Neural progenitor cell (in vitro differentiated cells): Measurements from ENCODE around the gene GNAT3. TPM values are rescaled to one million over a fixed set of nuclear protein-coding genes. Genes with fewer than 3 reads are reported as not detected.
A peak's percentile ranks its signal among the peaks of the same experiment; 100 is the strongest.

Source experiments
- DNase-seq: peaks from one replicate; pipeline ENCODE4 v3.0.0-alpha.2; 2016; ENCODE audit warnings: low spot score
- H2AFZ ChIP-seq: fragments of 200-600 bp; sonication (generic); replicated peaks from 2 replicates; pipeline ENCODE4 v1.6.1; 2016; ENCODE audit warnings: antibody characterized with exemption
- H3F3A ChIP-seq: fragments of 200-600 bp; sonication (generic); 2 replicates; pipeline ENCODE4 v1.6.1; 2016; ENCODE audit warnings: antibody characterized with exemption, low read depth
- H3K27ac ChIP-seq: fragments of 200-600 bp; sonication (generic); 2 replicates; pipeline ENCODE4 v1.5.1; 2016; ENCODE audit warnings: mild to moderate bottlenecking
- H3K27me3 ChIP-seq: fragments of 200-600 bp; sonication (generic); 2 replicates; pipeline ENCODE4 v1.6.1; 2016; ENCODE audit warnings: mild to moderate bottlenecking, moderate library complexity
- H3K36me3 ChIP-seq: fragments of 200-600 bp; sonication (generic); 2 replicates; pipeline ENCODE4 v1.5.1; 2016
- H3K4me1 ChIP-seq: fragments of 200-600 bp; sonication (generic); 2 replicates; pipeline ENCODE4 v1.6.1; 2016; ENCODE audit warnings: mixed run types
- H3K4me2 ChIP-seq: fragments of 200-600 bp; sonication (generic); 2 replicates; pipeline ENCODE4 v1.6.1; 2016
- H3K4me3 ChIP-seq: fragments of 200-600 bp; sonication (generic); 2 replicates; pipeline ENCODE4 v1.5.1; 2016
- H3K79me2 ChIP-seq: fragments of 200-600 bp; sonication (generic); 2 replicates; pipeline ENCODE4 v1.6.1; 2016; ENCODE audit warnings: low read depth
- H3K9ac ChIP-seq: fragments of 200-600 bp; sonication (generic); 2 replicates; pipeline ENCODE4 v1.6.1; 2016
- H3K9me3 ChIP-seq: fragments of 200-600 bp; sonication (generic); 2 replicates; pipeline ENCODE4 v1.5.1; 2016; ENCODE audit warnings: low read depth
- H4K20me1 ChIP-seq: fragments of 200-600 bp; sonication (generic); 2 replicates; pipeline ENCODE4 v1.6.1; 2016; ENCODE audit warnings: low read depth
- H3K27ac Mint-ChIP-seq: 3 replicates; pipeline ENCODE4 v1.8.0; 2021; ENCODE audit warnings: mixed read lengths
- H3K27me3 Mint-ChIP-seq: 2 replicates; pipeline ENCODE4 v1.8.0; 2022; ENCODE audit warnings: low read depth, mild to moderate bottlenecking, inconsistent platforms, moderate library complexity, mixed read lengths; ENCODE audit not compliant: insufficient read depth
- H3K36me3 Mint-ChIP-seq: 3 replicates; pipeline ENCODE4 v1.8.0; 2021; ENCODE audit warnings: mixed read lengths
- H3K4me1 Mint-ChIP-seq: 3 replicates; pipeline ENCODE4 v1.8.0; 2021; ENCODE audit warnings: mixed read lengths
- H3K4me3 Mint-ChIP-seq: 3 replicates; pipeline ENCODE4 v1.8.0; 2021; ENCODE audit warnings: mild to moderate bottlenecking, moderate library complexity, mixed read lengths
- H3K9me3 Mint-ChIP-seq: 3 replicates; pipeline ENCODE4 v1.8.0; 2020; ENCODE audit warnings: mixed read lengths
- CTCF ChIP-seq: fragments of 200-600 bp; sonication (generic); IDR thresholded peaks from 2 replicates; pipeline ENCODE4 v1.5.1; 2017; ENCODE audit warnings: antibody characterized with exemption, mild to moderate bottlenecking
- EZH2 ChIP-seq: fragments of 200-600 bp; sonication (generic); IDR thresholded peaks from 2 replicates; pipeline ENCODE4 v1.6.1; 2017; ENCODE audit warnings: antibody characterized with exemption, mild to moderate bottlenecking, moderate library complexity
- EZH2phosphoT487 ChIP-seq: fragments of 200-600 bp; sonication (generic); IDR thresholded peaks from 2 replicates; pipeline ENCODE4 v1.6.1; 2017; ENCODE audit warnings: antibody characterized with exemption
- total RNA-seq: library from RNA; depleted of rRNA; stranded (reverse); fragments of >200 nt; gene quantifications from 2 replicates; pipeline ENCODE4 v1.2.3, GENCODE V29; 2015; ENCODE audit warnings: low replicate concordance

The GNAT3 gene
- total RNA-seq, 1 donor from 2014 or later = not detected

GRCh38 chr7:80472491-80473200, 39.2 kb downstream of the GNAT3 start:
- Histone ChIP-seq H3K4me3 (no peak overlapping the region), H4K20me1 (no peaks in the 10 kb centered on the region), H3F3A (no peaks in the 10 kb centered on the region), H2AFZ (peak overlapping the region; percentile 69), H3K27me3 (no peaks in the 10 kb centered on the region), H3K4me1 (no peaks in the 10 kb centered on the region), H3K79me2 (no peaks in the 10 kb centered on the region), H3K4me2 (no peak overlapping the region), H3K27ac (no peak overlapping the region), H3K36me3 (no peaks in the 10 kb centered on the region), H3K9ac (no peak overlapping the region), H3K9me3 (no peaks in the 10 kb centered on the region)
- Mint-ChIP-seq H3K4me1 (peaks cover 3% of the 10 kb centered on the region), H3K27ac (no peak overlapping the region), H3K4me3 (no peak overlapping the region), H3K27me3 (no peaks in the 10 kb centered on the region), H3K9me3 (no peaks in the 10 kb centered on the region), H3K36me3 (no peaks in the 10 kb centered on the region)
- no peak for DNase-seq
- TF ChIP-seq EZH2phosphoT487 (no peak), EZH2 (no peak), CTCF (no peak)

GRCh38 chr7:80468931-80469714, 42.7 kb downstream of the GNAT3 start:
- Mint-ChIP-seq H3K9me3 (no peaks in the 10 kb centered on the region), H3K36me3 (no peaks in the 10 kb centered on the region), H3K4me3 (no peak overlapping the region), H3K27me3 (no peaks in the 10 kb centered on the region), H3K4me1 (peaks cover 5% of the 10 kb centered on the region), H3K27ac (no peak overlapping the region)
- no peak overlapping the region for H3K9ac ChIP-seq
- no peak overlapping the region for H2AFZ ChIP-seq
- no peaks in the 10 kb centered on the region for H3K79me2 ChIP-seq
- H3K36me3 ChIP-seq = no peaks in the 10 kb centered on the region
- no peaks in the 10 kb centered on the region for H3F3A ChIP-seq
- no peaks in the 10 kb centered on the region for H3K27me3 ChIP-seq
- H3K27ac ChIP-seq = no peak overlapping the region
- H4K20me1 ChIP-seq = no peaks in the 10 kb centered on the region
- DNase-seq = no peak
- H3K4me2 ChIP-seq = no peak overlapping the region
- H3K9me3 ChIP-seq = no peaks in the 10 kb centered on the region
- TF ChIP-seq CTCF (no peak), EZH2 (no peak), EZH2phosphoT487 (no peak)
- H3K4me1 ChIP-seq = no peaks in the 10 kb centered on the region
- no peak overlapping the region for H3K4me3 ChIP-seq

- H3K9me3 ChIP-seq = no peaks in the 10 kb centered on the region
- TF ChIP-seq EZH2 (no peak), CTCF (no peak), EZH2phosphoT487 (no peak)
- Mint-ChIP-seq H3K27me3 (no peaks in the 10 kb centered on the region), H3K4me3 (no peak overlapping the region), H3K27ac (no peak overlapping the region), H3K4me1 (peaks cover 2% of the 10 kb centered on the region), H3K9me3 (no peaks in the 10 kb centered on the region), H3K36me3 (no peaks in the 10 kb centered on the region)
- no peak for DNase-seq
- no peak overlapping the region for H3K27ac ChIP-seq
- H3K9ac ChIP-seq = no peak overlapping the region
- H2AFZ ChIP-seq = no peak overlapping the region
- H3K4me1 ChIP-seq = no peaks in the 10 kb centered on the region
- H3K36me3 ChIP-seq = no peaks in the 10 kb centered on the region
- no peaks in the 10 kb centered on the region for H4K20me1 ChIP-seq
- no peaks in the 10 kb centered on the region for H3K27me3 ChIP-seq
- H3K4me3 ChIP-seq = no peak overlapping the region
- H3F3A ChIP-seq = no peaks in the 10 kb centered on the region
- no peaks in the 10 kb centered on the region for H3K79me2 ChIP-seq
- no peak overlapping the region for H3K4me2 ChIP-seq
Observed at GRCh38 chr7:80467069-80467468, 44.8 kb downstream of the GNAT3 start.
